ENCODE measurements around the gene ANO8. TPM values are rescaled to one million over a fixed set of nuclear protein-coding genes. Genes with fewer than 3 reads are reported as not detected.
A peak's percentile ranks its signal among the peaks of the same experiment; 100 is the strongest.

Gene ANO8
- total RNA-seq, 1 donor from 2014 or later: 98.8 TPM

- Mint-ChIP-seq H3K4me3 (ENCODE audit: unreplicated experiment) (no peak overlapping the region), H3K27me3 (ENCODE audit: unreplicated experiment) (no peaks in the 10 kb centered on the region), H3K4me1 (ENCODE audit: low read depth, unreplicated experiment) (no peaks in the 10 kb centered on the region), H3K27ac (ENCODE audit: unreplicated experiment) (no peak overlapping the region), H3K36me3 (ENCODE audit: unreplicated experiment) (no peaks in the 10 kb centered on the region), H3K9me3 (ENCODE audit: unreplicated experiment) (peaks cover 3% of the 10 kb centered on the region)
- peak; percentile 67 for DNase-seq
- no peak for TF ChIP-seq CTCF (IDR thresholded peaks at IDR 0.05; ENCODE audit: partially characterized antibody, unreplicated experiment)
Observed at GRCh38 chr19:17294051-17294891, 40.4 kb downstream of the ANO8 start.

GRCh38 chr19:17293605-17294004 is 41.0 kb downstream of the ANO8 start:
- no peak overlapping the region for H3K4me3 Mint-ChIP-seq (ENCODE audit: unreplicated experiment)
- no peak for DNase-seq
- no peak for TF ChIP-seq CTCF (IDR thresholded peaks at IDR 0.05; ENCODE audit: partially characterized antibody, unreplicated experiment)
- H3K4me1 Mint-ChIP-seq (ENCODE audit: low read depth, unreplicated experiment): no peaks in the 10 kb centered on the region
- H3K27me3 Mint-ChIP-seq (ENCODE audit: unreplicated experiment): no peaks in the 10 kb centered on the region
- no peak overlapping the region for H3K27ac Mint-ChIP-seq (ENCODE audit: unreplicated experiment)
- H3K9me3 Mint-ChIP-seq (ENCODE audit: unreplicated experiment): peaks cover 3% of the 10 kb centered on the region
- H3K36me3 Mint-ChIP-seq (ENCODE audit: unreplicated experiment): no peaks in the 10 kb centered on the region

GRCh38 chr19:17292301-17293074 is 42.2 kb downstream of the ANO8 start:
- no peaks in the 10 kb centered on the region for H3K4me1 Mint-ChIP-seq (ENCODE audit: low read depth, unreplicated experiment)
- H3K4me3 Mint-ChIP-seq (ENCODE audit: unreplicated experiment): peak overlapping the region; percentile 81
- H3K9me3 Mint-ChIP-seq (ENCODE audit: unreplicated experiment): peaks cover 3% of the 10 kb centered on the region
- TF ChIP-seq CTCF (IDR thresholded peaks at IDR 0.05; ENCODE audit: partially characterized antibody, unreplicated experiment): peak; percentile 52
- H3K36me3 Mint-ChIP-seq (ENCODE audit: unreplicated experiment): no peaks in the 10 kb centered on the region
- H3K27me3 Mint-ChIP-seq (ENCODE audit: unreplicated experiment): no peaks in the 10 kb centered on the region
- no peak overlapping the region for H3K27ac Mint-ChIP-seq (ENCODE audit: unreplicated experiment)
- DNase-seq: peak; percentile 84

- Mint-ChIP-seq H3K27ac (ENCODE audit: unreplicated experiment) (no peak overlapping the region), H3K9me3 (ENCODE audit: unreplicated experiment) (peaks cover 3% of the 10 kb centered on the region), H3K36me3 (ENCODE audit: unreplicated experiment) (no peaks in the 10 kb centered on the region), H3K27me3 (ENCODE audit: unreplicated experiment) (no peaks in the 10 kb centered on the region), H3K4me1 (ENCODE audit: low read depth, unreplicated experiment) (no peaks in the 10 kb centered on the region), H3K4me3 (ENCODE audit: unreplicated experiment) (no peak overlapping the region)
- peak; percentile 10 for TF ChIP-seq CTCF (IDR thresholded peaks at IDR 0.05; ENCODE audit: partially characterized antibody, unreplicated experiment)
- peak; percentile 83 for DNase-seq
Observed at GRCh38 chr19:17289489-17289888, 45.2 kb downstream of the ANO8 start.

- DNase-seq: no peak
- H3K27me3 Mint-ChIP-seq (ENCODE audit: unreplicated experiment): no peaks in the 10 kb centered on the region
Observed at GRCh38 chr19:17286752-17287151, 47.9 kb downstream of the ANO8 start.

More at GRCh38 chr19:17286752-17287151, 47.9 kb downstream of the ANO8 start:
- Mint-ChIP-seq H3K36me3 (ENCODE audit: unreplicated experiment) (no peaks in the 10 kb centered on the region), H3K27ac (ENCODE audit: unreplicated experiment) (no peak overlapping the region), H3K4me3 (ENCODE audit: unreplicated experiment) (no peak overlapping the region), H3K4me1 (ENCODE audit: low read depth, unreplicated experiment) (peaks cover 2% of the 10 kb centered on the region), H3K9me3 (ENCODE audit: unreplicated experiment) (peaks cover 6% of the 10 kb centered on the region)
- no peak for TF ChIP-seq CTCF (IDR thresholded peaks at IDR 0.05; ENCODE audit: partially characterized antibody, unreplicated experiment)

All from glutamatergic neuron (in vitro differentiated cells).